Measurements from ENCODE around the gene PDE1A.

The PDE1A gene

GRCh38 chr2:182229297-182229696 lies 197.5 kb downstream of the PDE1A start:
- DNase-seq (ENCODE audit: low read depth), result no peak
- H3K4me3 ChIP-seq (ENCODE audit: low read length), result no peak overlapping the region
- TF ChIP-seq, protein P1, sequence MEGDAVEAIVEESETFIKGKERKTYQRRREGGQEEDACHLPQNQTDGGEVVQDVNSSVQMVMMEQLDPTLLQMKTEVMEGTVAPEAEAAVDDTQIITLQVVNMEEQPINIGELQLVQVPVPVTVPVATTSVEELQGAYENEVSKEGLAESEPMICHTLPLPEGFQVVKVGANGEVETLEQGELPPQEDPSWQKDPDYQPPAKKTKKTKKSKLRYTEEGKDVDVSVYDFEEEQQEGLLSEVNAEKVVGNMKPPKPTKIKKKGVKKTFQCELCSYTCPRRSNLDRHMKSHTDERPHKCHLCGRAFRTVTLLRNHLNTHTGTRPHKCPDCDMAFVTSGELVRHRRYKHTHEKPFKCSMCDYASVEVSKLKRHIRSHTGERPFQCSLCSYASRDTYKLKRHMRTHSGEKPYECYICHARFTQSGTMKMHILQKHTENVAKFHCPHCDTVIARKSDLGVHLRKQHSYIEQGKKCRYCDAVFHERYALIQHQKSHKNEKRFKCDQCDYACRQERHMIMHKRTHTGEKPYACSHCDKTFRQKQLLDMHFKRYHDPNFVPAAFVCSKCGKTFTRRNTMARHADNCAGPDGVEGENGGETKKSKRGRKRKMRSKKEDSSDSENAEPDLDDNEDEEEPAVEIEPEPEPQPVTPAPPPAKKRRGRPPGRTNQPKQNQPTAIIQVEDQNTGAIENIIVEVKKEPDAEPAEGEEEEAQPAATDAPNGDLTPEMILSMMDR (conservative IDR thresholded peaks at IDR 0.05; ENCODE audit: low read depth, low read length), result no peak

GRCh38 chr2:182228741-182229140 lies 198.1 kb downstream of the PDE1A start:
- TF ChIP-seq, protein P1 (conservative IDR thresholded peaks at IDR 0.05; ENCODE audit: low read depth, low read length), result no peak
- DNase-seq (ENCODE audit: low read depth), result no peak
- no peak overlapping the region for H3K4me3 ChIP-seq (ENCODE audit: low read length)

DNA sequence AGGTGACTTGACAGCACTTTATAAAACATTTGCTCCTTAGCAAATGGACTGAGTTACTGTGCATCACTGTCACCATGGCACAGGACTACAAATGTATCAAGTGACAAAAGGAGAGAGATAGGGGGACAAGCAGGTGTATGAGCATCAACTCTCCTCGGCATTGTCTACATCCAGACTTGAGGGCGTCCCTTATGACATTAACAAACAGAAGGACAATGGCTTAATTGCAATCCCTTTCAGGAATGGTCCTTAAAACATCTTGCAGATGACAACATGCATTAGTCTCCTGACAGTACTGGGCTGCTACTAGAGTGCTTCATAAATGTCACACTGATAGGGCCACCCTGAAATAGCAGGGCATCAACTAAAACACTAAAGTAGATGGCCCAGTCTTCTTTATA lies 198.8 kb downstream of the PDE1A start:
- no peak for DNase-seq (ENCODE audit: low read depth)
- TF ChIP-seq, protein P1 (conservative IDR thresholded peaks at IDR 0.05; ENCODE audit: low read depth, low read length), result no peak
- no peak overlapping the region for H3K4me3 ChIP-seq (ENCODE audit: low read length)

DNA sequence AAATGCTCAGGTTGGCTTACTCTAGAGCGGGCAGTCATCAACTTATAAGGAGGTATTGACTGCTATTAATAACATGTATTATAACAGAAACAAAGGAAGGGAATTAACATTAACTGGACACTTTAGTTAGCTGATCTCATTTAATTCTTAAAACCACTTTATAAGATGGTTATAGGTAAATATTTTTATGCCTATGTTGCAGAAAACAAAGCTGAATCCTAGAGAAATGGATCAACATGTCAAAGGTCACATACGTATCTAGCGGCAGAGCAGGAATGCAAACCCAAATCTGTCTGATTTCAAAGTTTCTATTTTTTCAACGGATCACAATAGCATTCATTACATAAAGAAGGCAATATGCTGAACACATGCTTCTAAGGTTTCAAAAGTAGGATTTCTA lies 200.0 kb downstream of the PDE1A start:
- TF ChIP-seq, protein P1 (conservative IDR thresholded peaks at IDR 0.05; ENCODE audit: low read depth, low read length), result no peak
- DNase-seq (ENCODE audit: low read depth), result no peak

DNA sequence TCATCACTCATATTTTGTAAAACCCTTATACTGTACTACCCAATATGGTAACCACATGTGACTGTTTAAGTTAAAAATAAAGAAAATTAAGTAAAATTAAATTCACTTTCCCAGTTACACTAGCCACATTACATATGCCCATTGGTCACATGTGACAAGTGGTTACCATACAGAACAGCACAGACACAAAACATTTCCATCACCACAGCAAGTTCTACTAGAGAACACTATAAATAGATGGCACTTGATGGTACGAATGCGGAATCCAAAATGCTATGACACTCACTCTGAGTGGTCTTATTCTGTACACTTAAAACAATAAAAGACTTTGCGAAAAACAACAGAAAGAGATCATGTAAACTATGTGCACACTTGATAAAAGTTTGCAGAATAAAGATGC lies 202.2 kb downstream of the PDE1A start:
- H3K4me3 ChIP-seq (ENCODE audit: low read length), result no peak overlapping the region
- no peak for DNase-seq (ENCODE audit: low read depth)
- TF ChIP-seq, protein P1 (conservative IDR thresholded peaks at IDR 0.05; ENCODE audit: low read depth, low read length), result no peak

More for the DNA sequence above, 200.0 kb downstream of the PDE1A start:
- H3K4me3 ChIP-seq (ENCODE audit: low read length), result no peak overlapping the region

- DNase-seq (ENCODE audit: low read depth), result no peak
- H3K4me3 ChIP-seq (ENCODE audit: low read length), result no peak overlapping the region
- TF ChIP-seq, protein P1 (conservative IDR thresholded peaks at IDR 0.05; ENCODE audit: low read depth, low read length), result no peak
These were observed 205.8 kb downstream of the PDE1A start for GRCh38 chr2:182220998-182221397.

DNA sequence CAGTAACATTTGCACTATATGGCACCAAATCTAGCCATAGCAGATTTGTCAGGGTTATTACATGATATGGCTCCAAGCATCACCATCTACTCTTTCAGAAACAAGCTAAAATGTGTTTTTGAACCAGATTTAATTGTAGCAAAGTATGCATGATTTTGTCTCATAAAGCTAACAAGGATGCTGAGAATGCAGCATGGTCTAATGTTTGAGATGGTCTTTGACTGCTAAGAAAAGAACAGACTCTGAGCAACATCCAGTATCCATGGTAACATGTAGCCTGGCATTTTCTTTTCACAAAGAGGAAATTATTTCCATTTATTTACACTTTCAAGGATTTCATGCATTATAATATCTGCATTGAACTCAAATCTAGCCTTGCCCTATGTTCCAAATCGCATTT lies 206.5 kb downstream of the PDE1A start:
- no peak for DNase-seq (ENCODE audit: low read depth)
- TF ChIP-seq, protein P1 (conservative IDR thresholded peaks at IDR 0.05; ENCODE audit: low read depth, low read length), result no peak

More for the DNA sequence above, 206.5 kb downstream of the PDE1A start:
- H3K4me3 ChIP-seq (ENCODE audit: low read length), result no peak overlapping the region
